GM18526 (cell line): Measurements from ENCODE around the gene COMMD3.

Source experiments
- POLR2A ChIP-seq: IDR thresholded peaks from 3 replicates; pipeline ENCODE4 v1.6.1; 2011; ENCODE audit not compliant: insufficient read length; ENCODE audit errors: extremely low read depth

Gene COMMD3

DNA sequence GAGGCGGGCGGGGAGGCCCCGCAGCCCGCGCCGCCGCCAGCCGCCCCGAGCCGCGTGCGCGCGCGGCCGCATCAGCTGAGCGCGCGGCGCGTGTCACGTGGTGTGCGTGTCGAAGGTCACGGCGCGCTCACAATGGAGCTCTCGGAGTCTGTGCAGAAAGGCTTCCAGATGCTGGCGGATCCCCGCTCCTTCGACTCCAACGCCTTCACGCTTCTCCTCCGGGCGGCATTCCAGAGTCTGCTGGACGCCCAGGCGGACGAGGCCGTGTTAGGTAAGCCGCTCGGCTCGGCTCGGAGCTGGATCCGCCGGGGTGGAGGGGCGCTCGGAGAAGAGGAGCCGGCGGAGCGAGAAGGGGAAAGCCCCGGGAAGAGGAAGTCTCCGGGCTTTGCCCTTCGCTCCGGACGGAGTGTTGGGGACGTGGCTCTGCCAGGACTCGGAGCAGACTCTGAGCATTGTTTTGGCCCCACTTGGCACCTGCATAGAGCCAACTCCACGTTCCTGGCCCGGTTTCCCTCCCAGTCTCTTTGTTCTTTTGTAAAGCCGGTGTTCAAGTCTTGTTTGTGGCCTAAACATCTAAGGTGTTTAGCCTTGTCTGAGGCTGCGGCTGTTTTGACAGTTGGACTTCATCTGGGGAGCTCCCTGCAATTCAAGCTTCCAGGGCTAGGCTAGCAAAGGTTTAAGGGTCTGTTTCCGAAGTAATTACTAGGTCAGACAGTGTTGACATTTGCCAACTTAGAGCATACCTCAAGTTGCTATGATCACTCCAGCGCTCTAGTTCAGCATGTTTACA lies at the start of gene COMMD3:
Gene COMMD3 (plus strand): TSS at position 103 of the 790 bp plus-strand sequence. CDS start 30 bp downstream, at position 133.
- TF ChIP-seq POLR2A = peak; percentile 92

- TF ChIP-seq POLR2A = no peak
Measured at GRCh38 chr10:22268503-22268902, 47.7 kb upstream of the COMMD3 start.

- no peak for TF ChIP-seq POLR2A
Measured at GRCh38 chr10:22271786-22272185, 44.4 kb upstream of the COMMD3 start.

- TF ChIP-seq POLR2A = no peak
Measured at GRCh38 chr10:22278441-22278782, 37.8 kb upstream of the COMMD3 start.

- no peak for TF ChIP-seq POLR2A
Measured at GRCh38 chr10:22280078-22280477, 36.1 kb upstream of the COMMD3 start.

DNA sequence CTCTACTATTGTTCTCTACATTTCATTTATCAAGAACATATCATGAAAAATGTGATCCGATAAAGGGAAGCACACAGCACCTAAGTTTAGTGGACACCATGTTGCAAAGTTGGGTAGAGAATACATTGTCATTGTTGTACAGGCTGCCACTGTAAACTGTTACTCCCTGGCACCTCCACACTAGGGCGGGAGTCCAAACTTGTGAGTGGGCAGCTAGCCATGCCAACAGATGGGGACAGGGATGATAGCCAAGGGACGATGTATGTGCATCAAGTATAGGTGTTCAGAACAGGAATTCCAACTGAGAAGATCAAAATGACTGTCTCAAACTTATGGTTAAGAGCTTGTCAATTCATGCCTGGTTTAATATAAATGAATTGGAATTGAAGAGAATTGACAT lies 31.1 kb upstream of the COMMD3 start:
- no peak for TF ChIP-seq POLR2A

GRCh38 chr10:22293747-22294404 lies 22.3 kb upstream of the COMMD3 start:
- TF ChIP-seq POLR2A = no peak

- TF ChIP-seq POLR2A = no peak
Measured at GRCh38 chr10:22294694-22295093, 21.5 kb upstream of the COMMD3 start.

DNA sequence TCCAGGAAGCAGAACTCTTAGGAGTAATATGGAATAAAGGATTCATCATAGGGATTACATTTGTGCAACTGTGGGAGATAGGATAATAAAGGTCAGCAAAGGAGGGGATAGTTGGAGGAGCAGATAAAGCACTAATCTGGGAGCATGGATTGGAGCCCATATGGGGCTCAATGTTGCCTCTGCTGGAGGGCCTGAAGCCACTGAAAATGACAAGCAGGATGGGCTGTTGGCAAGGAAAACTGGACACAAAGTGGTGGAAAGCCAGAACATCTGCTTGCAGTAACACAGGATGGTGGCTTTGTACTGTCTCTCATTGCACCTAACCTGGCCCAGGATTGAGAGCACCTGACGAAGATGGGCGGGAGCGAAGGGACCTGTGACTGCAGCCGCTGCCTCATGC lies 15.0 kb upstream of the COMMD3 start:
- TF ChIP-seq POLR2A = no peak

DNA sequence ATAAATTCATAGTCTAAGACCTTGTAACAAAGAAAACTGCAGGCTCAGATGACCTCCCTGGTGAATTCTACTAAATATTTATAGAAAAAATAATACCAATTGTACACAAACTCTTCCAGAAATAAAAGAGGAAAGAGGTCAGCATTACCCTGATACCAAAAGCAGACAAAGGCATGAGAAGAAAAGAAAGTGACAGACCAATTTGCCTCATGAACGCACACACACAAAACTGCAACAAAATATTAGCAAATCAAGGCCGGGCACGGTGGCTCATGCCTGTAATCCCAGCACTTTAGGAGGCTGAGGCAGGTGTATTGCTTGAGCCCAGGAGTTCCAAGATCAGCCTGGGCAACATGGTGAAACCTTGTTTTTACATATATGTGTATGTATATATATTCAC lies 12.7 kb upstream of the COMMD3 start:
- TF ChIP-seq POLR2A = no peak

- TF ChIP-seq POLR2A = no peak
Measured at GRCh38 chr10:22305721-22306120, 10.5 kb upstream of the COMMD3 start.

- TF ChIP-seq POLR2A = no peak
Measured at GRCh38 chr10:22308390-22308789, 7.8 kb upstream of the COMMD3 start.

DNA sequence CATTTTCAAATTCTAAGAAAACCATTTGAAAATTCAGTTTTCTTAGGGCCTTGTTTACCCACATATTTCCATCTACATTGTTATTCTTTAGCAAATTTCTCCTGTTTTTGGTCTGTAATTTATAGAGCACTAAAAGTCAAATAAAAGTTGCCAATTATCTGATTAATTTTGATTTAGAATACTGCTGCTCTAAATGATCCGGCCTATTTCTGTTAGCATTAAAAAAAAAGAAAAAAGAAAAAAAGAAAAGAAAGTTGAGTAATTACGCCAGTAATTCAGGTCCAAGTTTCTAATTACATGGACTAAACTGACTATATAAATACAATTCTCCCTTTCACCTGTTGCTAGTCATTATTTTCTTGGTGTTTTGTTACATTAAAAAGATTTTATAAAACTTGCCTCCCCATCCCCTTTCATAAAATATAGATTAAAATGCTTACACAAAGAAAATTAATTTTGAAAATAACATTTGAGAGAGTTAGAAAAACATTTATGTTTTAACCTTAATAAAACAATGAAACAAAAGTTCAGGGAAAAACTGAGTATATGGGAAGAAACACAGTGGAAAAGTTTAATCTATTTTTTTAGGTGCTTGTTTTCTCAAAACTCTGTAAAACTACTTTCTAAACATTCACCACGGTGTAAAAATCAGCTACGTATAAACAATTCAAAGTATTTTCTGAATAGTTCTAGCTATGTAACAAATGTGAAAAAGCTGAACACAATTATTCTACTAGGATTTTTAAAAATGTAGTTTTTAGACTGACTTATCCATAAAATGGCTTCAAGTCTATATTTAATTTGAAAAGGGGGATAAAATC lies 6.8 kb upstream of the COMMD3 start:
- TF ChIP-seq POLR2A = no peak

GRCh38 chr10:22310928-22311327 lies 5.3 kb upstream of the COMMD3 start:
- no peak for TF ChIP-seq POLR2A

GRCh38 chr10:22314852-22315251 lies 1.3 kb upstream of the COMMD3 start:
- no peak for TF ChIP-seq POLR2A
